ENCODE measurements around the gene GCHFR.

GCHFR gene

DNA sequence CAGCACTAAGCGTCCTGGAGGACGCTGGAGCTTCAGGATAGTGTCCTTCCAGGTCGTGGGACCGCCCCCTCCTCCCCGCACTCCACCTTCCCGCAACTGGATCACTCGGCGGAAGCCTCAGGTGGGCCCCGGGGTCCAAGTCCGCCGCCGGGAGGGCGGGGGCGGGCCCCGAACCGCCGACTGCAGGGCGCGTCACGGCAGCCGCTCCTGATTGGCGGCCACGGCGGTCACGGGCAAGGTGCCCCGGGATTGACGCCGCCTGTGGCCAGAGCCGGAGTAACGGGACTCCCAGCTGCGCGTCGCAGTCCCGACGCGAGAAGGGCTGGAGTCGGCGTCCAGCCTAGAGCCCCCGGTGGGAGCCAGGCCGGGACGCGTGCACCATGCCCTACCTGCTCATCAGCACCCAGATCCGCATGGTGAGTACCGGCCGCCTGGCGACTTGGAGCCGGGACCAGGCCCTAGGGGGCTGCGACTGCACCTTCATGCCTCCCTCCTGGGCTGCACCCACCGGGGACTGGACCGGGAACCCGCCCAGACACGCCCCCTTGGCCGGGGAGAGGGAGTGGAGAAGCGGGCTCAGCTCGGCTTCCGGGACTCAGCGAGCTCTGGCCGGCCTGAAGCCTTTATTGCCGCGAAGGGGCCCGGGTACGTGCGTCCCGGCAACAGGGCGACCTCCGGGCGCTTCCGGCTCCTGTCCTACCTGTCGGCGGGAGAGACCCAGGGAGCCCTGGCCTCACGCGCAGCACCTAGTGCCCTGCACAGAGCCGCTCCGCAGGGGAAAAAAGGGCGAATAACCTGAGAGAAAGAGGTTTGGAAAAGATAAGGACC, at the start of gene GCHFR:
Gene GCHFR (plus strand): TSS at position 268 of the 828 bp plus-strand sequence. CDS start 113 bp downstream, at position 381.
- peak; percentile 24 for DNase-seq

DNA sequence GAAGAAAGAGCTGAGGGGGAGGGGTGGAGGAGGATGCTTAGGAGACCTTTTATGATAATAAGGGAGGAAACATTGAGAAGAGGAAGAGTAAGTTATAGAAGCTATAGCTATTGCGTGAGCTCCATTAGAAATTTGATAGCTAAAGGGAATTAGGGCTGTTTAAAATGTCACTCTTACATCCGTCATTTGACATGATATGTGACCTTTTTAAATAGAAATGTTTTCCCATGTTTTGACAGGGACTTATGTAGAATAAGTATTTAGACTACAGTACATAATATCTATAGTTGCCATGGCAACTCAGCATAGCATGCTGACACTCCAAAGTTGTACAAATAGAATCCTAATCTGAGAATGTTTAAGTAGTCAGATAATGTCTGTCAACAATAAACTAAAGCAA, 49.7 kb upstream of the GCHFR start:
- DNase-seq: no peak

DNA sequence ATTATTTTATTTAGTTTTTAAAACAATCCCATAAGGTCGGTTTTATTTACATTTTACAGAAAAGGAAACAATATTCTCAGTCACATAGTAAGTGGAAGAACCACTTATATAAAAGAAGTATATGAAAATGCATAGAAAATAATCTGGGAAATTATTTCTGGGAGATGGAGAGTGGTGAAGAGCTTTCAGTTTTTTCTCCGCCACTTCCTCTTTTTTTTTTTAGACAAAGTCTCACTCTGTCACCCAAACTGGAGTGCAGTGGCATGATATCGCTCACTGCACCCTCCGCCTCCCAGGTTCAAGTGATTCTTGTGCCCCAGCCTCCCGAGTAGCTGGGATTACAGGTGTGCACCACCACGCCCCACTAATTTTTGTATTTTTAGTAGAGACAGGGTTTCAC, 47.7 kb upstream of the GCHFR start:
- DNase-seq: no peak

DNA sequence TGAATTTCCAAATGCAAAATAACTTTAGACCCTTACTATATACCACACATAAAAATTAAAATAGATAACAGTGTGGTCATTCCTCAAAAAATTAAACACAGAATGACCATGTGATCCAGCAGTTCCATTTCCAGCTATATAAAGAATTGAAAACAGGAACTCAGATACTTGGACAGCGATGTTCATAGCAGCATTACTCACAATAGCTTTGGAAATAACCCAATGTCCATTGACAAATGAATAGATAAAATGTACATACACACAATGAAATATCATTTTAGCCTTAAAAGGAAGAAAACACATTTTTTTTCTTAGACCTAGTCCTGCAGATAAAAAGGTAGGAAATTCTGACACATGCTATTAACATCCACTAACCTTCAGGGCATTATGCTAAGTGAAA, 42.2 kb upstream of the GCHFR start:
- no peak for DNase-seq

DNA sequence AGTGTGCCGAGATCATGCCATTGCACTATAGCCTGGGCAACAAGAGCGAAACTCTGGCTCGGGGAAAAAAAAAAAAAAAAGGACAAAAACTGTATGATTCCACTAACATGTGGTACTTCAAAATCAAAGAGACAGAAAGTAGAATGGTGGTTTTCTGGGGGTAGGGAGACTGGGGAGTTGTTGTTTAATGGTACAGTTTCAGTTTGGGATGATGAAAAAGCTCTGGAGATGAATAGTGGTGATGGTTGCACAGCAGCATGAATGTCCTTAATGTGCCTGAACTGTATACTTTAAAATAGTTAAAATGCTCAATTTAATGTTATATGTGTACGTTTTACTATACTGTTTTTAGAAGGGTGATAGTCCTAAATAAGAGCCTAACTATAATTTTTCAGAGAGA, 41.5 kb upstream of the GCHFR start:
- DNase-seq: no peak

DNA sequence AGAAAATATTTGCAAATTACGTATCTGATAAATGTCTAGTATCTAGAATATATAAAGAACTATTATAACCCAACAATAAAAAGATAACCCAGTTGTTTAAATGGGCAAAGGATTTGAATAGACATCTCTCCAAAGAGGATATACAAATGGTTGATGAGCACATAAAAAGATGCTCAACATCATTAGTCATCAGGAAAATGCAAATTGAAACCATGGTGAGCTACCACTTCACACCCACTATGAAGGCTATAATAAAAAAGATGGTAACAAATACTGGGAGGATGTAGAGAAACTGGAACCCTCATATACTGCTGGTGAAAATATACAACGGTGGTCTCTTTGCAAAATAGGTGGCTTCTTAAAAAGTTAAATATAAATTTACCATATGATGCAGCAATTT, 40.9 kb upstream of the GCHFR start:
- DNase-seq: no peak

DNA sequence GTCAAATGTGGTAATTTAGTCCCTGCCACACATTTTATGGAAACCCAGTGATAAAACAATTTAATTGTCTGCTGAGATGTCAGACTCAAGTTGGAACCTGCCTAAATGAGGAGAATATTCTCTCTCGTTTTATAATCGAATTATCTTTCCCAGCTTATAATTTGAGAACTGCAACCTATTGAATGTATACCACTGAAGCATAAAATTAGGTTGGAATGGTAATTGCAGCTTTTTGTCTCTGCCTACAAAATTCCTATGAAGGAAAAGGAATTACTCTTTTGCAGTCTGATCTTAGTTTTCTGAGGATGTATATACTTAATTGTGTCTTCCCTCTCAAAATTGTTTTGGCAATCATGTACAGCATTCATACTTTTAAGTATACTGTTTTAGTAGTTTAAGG, 39.9 kb upstream of the GCHFR start:
- no peak for DNase-seq

DNA sequence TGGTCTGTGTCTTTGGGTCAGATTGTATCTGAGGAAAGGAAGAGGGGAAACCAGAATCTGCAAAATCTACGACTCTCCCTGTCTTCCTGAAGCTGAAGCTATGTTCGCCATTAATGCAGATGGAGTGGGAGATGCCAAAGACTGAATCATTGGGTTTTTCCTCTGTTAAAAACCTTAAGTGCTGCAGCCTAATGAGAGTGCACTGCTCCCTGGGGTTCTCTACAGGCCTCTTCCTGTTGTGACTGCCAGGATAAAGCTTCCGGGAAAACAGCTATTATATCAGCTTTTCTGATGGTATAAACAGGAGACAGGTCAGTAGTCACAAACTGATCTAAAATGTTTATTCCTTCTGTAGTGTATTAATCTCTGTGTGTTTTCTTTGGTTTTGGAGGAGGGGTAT, 32.8 kb upstream of the GCHFR start:
- DNase-seq: peak; percentile 11

DNA sequence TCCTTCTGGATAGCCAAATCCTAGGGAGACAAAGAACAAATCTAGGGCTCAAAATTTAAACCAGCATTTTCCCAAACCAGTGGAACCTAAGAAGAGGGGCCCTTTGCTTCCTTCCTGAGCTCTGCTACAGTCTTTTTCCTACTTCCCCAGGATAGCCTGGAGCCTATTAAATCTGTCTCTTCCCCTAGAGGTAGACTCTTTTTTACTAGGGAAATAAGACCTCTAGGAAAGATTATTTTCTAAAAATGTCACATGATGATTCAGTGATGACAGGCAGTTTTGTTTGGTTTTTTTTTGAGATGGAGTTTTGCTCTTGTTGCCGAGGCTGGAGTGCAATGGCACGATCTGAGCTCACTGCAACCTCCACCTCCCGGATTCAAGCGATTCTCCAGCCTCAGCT, 27.3 kb upstream of the GCHFR start:
- DNase-seq: no peak

DNA sequence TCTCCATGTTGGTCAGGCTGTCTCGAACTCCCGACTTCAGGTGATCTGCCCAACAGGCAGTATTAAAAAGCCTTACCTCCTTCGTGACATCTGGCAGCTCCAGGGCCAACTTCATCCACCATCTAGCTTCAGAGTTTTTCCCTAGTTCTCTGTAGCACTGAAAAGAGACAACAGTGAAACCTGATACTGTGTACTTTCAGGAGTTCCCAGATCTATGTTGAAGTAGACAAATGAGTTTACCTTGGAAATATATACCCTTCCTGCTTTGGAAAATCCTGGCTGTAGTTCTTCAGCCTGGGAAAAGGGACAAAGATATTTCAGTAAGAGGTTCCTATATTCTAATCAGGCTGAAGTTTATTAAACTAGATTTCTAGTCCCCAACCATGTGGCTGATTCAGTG, 26.8 kb upstream of the GCHFR start:
- no peak for DNase-seq

DNA sequence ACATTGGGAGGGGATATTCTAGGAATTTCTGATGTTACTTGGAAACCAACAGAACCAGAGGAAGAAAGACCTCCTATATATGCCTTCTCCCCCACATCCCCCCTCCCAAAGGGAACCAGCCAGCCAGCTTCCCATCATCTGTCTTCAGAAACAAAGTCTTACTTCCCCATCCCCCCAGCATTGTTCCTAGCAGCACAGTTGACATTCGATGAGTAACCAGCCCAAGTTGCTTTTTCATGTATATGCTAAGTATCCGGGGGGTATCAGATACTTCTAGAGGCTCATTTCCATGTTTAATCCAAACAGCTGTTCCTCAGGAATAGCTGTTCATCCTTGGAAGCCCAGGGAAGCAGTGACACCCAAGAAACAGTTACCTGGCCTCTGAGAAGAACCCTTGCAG, 24.8 kb upstream of the GCHFR start:
- DNase-seq: no peak

DNA sequence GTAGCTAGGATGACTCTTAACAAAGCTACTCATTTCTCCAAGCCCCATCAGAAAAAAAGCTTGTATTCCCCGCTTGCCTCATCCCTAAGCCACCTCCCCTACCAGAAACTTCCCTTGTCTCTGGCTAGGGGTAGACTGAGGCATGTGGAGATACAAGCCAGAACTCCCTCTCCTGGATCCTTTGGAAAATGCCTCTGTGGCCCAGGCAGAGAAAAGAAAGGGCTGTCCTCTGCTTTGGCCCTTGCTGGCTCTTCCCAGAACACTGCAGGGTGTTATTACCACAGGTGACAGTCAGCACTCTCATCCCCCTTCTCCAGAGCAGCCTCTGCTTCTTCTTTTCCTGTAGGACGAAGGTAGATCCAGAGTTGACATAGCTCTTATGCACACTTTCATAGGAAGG, 24.0 kb upstream of the GCHFR start:
- DNase-seq: no peak

DNA sequence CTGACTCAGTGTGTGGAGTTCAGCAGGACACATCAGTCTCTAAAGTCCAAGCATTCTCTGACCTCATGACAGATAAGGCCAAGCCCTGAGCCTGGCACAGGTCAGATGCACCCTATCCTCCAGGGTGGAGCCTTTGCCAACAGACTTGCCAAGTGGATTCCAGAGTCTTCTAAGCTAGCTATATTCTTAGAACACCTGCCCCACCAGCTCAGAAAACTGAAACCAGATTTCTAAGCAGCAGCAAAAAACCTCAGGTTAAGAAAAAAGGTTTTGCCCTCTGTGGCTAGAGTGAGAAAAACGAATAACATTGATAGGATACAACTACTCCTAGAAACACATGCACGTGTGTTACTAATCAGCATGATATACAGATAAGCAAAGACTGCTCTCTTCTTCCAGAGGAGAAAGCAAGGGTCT, 20.4 kb upstream of the GCHFR start:
- no peak for DNase-seq

DNA sequence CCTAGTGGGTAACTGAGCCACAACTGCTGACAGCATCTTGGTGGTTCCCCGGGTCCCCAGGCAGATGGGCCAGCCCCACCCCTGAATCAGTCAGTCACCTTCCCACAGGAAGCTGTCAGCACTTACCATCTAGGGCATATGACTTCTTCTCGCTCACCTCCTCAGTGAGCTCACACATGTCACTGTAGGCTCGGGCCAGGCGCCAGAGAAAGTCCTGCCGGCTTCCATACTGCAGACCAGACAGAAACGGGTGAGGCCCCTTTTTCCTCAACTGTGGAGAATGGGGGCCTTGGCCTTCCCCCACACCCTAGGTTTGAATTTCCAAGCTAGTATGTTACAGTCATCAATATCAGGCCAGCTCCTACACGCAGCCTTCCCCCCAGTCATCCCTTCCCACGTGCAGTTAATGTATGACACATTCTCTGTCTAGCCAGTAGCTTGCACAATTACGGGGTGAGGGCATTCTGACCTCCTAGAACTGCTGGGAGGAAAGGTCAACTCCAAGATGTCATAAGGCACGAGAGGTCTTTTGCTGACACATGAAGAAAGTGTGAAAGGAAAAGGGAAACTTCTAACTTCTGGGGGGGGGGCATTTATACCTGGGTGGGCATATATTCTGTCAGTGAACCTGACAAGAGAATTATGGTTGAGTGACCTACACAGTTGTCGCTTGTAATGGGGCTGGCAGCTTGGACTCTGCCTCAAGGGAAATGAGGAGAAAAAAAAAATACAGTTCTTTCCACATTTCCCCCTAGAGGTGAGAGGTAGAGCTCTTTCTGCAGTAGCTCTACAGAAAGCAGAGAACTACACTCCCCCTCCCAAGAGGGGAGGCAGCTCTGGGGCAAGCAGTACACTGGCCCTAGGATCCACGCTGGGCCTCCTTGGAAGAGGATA, 19.7 kb upstream of the GCHFR start:
- DNase-seq: no peak

DNA sequence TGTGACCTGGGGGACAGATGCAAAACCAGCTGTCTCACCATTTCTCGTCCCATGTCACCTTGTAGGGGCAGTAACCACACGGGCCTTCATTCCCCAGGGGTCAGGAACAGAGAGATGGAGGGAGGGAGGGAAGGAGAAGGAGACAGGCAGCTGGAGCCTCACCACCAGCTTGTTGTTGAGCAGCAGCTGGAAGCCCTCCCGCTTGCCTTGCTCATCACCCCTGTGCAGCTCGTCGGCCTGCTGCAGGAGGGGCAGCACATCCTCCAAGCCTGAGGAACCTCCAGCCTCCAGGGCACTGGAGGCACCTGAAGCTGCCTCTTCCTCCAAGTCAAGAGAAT, 19.1 kb upstream of the GCHFR start:
- DNase-seq: no peak

DNA sequence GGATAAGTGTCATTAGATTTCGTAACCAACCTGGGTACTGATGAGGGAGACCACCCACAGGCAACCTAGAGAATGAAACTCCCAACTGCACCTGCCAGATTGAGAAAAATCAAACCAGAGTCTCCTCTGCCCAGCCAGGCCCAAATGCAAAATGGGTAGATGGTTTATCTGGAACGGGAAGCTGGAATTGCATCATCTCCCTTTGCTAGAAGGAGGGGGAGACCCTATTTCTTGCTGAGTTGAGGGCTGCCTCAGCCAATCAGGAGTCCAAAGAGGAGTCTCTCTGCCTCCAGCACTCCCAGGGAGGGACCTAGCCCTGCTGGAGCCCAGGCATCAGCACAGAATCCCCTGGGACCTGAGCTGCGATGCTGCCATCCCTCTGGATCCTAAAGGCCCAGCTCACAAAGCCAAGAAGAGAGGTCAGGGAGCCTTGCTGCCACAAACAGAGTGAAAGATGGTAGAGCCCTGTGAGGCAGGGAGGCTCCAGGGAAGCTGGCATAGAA, 16.9 kb upstream of the GCHFR start:
- DNase-seq: no peak

DNA sequence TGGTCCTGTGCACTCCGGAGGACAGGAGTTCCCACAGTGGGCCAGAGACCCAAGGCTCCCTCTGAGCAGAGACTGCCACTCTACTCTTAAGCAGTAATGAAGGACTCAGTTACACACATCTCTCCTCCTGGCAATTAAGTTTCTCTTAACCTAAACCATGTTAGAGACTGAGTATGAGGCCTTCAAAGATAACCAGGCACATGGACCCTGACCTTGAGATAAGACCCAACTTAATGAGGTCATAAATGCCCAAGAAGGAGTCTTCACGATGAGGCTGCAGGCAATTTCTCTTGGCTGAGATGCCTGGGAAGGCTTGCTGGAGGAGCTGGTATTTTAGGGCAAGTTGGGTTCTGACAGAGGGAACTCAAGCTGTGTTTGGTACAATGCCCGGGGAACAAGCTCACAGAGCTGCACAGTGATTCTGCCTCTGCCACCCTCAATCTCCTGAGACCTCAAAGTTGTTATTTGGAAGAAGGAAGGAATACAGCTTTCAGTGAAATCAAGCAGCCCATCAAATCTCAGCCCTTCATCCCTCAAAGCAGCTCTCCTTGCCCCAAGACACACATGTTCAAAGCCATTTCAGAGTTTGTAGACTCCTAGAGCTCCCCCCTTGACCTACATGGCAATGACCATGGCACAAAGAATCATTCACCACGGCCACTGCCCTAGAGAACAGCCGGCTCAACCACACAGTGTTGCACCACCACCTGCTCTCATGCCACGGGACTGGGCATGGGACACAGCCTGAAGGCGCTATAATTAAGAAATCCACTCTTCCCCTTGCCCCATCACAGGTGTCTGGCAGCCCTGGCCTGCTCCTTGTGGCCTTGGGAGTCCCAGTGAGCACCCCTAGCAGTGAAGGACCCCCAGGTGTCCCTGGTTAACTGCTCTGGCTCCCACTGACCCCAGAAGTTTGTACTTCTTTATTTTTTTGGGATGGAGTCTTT, 15.9 kb upstream of the GCHFR start:
- DNase-seq: no peak

DNA sequence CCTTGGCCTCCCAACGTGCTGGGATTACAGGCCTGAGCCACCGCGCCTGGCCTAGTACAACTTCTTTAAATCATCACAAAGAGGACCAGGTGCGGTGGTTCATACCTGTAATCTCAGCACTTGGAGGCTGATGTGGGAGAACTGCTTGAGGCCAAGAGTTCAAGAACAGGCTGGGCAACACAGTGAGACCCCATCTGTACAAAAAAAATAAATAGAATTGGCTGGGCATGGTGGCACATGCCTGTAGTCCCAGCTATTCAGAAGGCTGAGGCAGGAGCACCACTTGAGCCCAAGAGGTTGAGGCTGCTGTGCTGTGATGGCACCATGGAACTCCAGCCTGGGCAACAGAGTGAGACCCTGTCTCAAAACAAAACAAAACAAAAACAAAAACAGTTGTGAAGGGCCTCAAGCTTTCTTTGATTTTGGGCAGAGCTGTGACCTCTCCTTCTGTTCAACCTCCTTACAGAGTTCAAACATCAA, 14.7 kb upstream of the GCHFR start:
- DNase-seq: no peak

DNA sequence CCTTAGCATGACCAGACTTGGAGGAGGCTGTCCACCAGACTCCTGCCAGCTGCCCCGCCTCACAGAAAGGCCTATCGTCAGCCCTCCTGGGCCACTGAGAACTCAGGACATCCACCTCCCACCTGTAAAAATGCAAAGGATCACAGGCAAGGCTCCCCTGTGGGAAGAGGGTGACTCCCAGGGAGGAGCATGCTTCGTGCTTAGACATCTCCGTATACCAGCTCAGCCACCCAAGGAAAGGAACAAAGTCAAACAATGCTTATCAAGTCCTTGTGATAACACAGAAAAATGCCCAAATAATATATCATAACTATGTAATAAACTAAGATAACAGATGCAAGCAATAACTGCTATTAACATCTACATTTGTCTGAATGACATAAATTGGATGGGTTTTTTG, 13.0 kb upstream of the GCHFR start:
- DNase-seq: no peak

DNA sequence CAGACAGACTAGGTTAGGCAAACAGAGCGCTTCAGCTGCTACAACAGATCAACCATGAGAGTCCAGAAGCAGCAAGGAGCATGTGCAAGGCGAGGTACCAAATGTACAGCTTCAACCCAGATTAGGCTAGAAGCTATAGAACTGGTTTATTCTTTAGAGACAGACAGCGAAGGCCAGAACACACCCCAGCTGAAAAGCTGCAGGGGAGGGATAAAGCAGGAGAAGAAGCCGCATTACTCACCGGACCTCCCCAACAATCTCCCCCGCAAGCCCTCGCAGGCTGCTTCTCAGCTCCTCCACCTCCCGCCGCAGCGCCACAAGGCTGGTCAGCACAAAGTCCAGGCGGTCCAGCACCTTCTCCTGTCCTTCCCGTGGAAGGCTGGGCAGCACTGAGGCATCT, 12.1 kb upstream of the GCHFR start:
- no peak for DNase-seq

DNA sequence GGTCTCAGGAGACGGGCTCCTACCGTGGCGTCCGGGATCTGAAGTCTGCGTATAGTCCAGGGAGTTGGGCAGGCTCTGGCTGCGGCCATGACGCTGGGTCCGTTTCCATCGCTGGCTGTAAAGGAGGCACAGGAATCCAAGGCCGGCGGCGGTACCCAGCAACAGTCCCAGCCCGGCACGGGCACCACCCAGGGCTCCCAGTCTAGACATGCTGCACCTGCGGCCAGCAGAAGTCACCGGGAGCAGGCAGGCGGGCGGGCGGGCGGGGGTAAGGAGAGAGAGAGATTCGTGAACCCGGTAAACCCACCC, 9.3 kb upstream of the GCHFR start:
- no peak for DNase-seq

DNA sequence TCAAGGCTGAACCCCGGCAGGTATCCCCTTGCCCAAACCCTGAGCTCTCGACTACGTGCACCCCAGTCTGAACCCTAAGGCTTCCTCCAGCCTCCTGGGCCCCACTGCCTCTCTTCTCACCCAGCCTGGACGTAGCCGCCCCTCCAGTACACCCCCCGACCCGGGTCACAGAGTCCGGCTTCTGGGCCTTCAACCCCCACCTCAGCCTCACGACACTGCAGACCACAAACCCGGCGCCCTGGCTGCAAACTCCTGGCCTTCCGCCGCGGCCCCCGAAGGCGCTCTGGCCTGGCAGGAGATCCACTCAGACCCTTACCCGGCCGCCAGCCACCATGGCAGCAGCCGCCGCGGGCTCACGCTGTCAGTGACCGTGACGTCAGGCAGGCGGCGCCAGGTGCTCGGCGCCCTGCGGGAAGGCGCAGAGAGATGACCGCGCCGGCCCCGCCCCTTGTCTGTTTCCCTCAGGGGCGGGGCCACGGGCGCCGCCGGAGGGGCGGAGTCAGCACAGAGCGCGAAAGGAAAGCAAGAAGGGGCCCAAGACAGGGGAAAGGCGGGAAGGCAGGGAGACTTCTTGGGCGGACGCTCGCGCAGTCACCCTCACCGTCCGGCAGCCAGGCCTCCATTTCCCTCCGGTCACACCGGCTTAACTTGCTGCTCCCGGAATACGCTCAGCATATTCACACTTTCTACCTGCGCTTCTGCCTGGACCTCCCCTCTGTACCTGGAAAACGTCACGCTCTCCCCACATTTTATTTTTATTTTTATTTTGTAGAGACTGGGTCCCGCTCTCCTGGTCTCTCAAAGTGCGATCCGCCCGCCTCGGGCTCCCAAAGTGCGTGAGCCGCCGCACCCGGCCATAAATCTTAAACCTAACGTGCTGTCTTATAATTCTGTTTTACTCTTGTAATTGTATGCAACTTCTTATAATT, 8.7 kb upstream of the GCHFR start, which contains the start of gene RMDN3:
Gene RMDN3 (minus strand): TSS at position 372 of the 929 bp plus-strand sequence. CDS start 471 bp downstream, outside the sequence.
- DNase-seq: peak; percentile 91
